MCF 10A (cell line): ENCODE measurements around the gene IGFBP2. TPM values are rescaled to one million over a fixed set of nuclear protein-coding genes. Genes with fewer than 3 reads are reported as not detected.

Experiments used
- BruUV-seq: library from RNA; stranded (reverse); fragments of 400-500 nt; replicated peaks from 2 replicates; lab custom pipeline; 2021; lab: Mats Ljungman, UMichigan
- CTCF ChIA-PET: fragments of 300-600 bp; sonication (Branson Sonifier 250); formaldehyde crosslinking; extraction: SDS; loops from one replicate; lab custom pipeline; 2021; ENCODE audit warnings: antibody characterized with exemption, inconsistent platforms; lab: Yijun Ruan, JAX
- POLR2A ChIA-PET: fragments of 300-600, 350-650 bp; sonication (Branson Sonifier 250); formaldehyde crosslinking; extraction: SDS; loops from one replicate; lab custom pipeline; 2020; ENCODE audit warnings: antibody characterized with exemption, inconsistent platforms; lab: Yijun Ruan, JAX
- DNase-seq: peaks from one replicate; pipeline ENCODE4 v3.0.0-alpha.2; 2018; ENCODE audit not compliant: unreplicated experiment
- H3K27ac Mint-ChIP-seq: one replicate; pipeline ENCODE4 v1.8.0; 2022; ENCODE audit warnings: mild to moderate bottlenecking, low read depth, mixed read lengths; ENCODE audit not compliant: unreplicated experiment
- H3K27me3 Mint-ChIP-seq: one replicate; pipeline ENCODE4 v1.8.0; 2022; ENCODE audit warnings: mixed read lengths; ENCODE audit not compliant: insufficient read depth, unreplicated experiment
- H3K36me3 Mint-ChIP-seq: one replicate; pipeline ENCODE4 v1.8.0; 2022; ENCODE audit warnings: mild to moderate bottlenecking, moderate library complexity, mixed read lengths; ENCODE audit not compliant: insufficient read depth, unreplicated experiment
- H3K4me1 Mint-ChIP-seq: one replicate; pipeline ENCODE4 v1.8.0; 2022; ENCODE audit warnings: mixed read lengths; ENCODE audit not compliant: insufficient read depth, unreplicated experiment
- H3K4me3 Mint-ChIP-seq: one replicate; pipeline ENCODE4 v1.8.0; 2022; ENCODE audit warnings: mild to moderate bottlenecking, moderate library complexity, mixed read lengths; ENCODE audit not compliant: unreplicated experiment
- H3K9me3 Mint-ChIP-seq: one replicate; pipeline ENCODE4 v1.8.0; 2022; ENCODE audit warnings: mixed read lengths; ENCODE audit not compliant: unreplicated experiment
- CTCF ChIP-seq: fragments of 200-600 bp; IDR thresholded peaks from one replicate; pipeline ENCODE4 v1.8.0; 2022; ENCODE audit warnings: antibody characterized with exemption, mild to moderate bottlenecking; ENCODE audit not compliant: unreplicated experiment
- intact Hi-C: fragments of 100-400 bp; cut with micrococcal nuclease; formaldehyde crosslinking; loops from 2 replicates; pipeline ENCODE4 v1.14.1; 2022
- total RNA-seq: library from RNA; stranded (reverse); gene quantifications from 2 replicates; pipeline ENCODE4 v1.2.3, GENCODE V29; 2022

Gene IGFBP2
- total RNA-seq, 1 experiment from 2014 or later, result 32.0 TPM

GRCh38 chr2:216698293-216698692, 65.1 kb downstream of the IGFBP2 start:
- POLR2A ChIA-PET, result interaction anchor here (0.6 to 1.2 kb wide), 3 partner anchors 473 to 1015 kb away, joined by 3 to 6 read pairs (median 4); no protein-coding TSS in a partner anchor
- no peaks in the 10 kb centered on the region for H3K27me3 Mint-ChIP-seq
- no TSS peak for BruUV-seq
- no peak for DNase-seq
- CTCF ChIA-PET, result interaction anchor here (0.6 to 6.4 kb wide), 56 partner anchors 9 to 1087 kb away, joined by 3 to 62 read pairs (median 4); no protein-coding TSS in a partner anchor
- H3K4me3 Mint-ChIP-seq, result no peak overlapping the region
- H3K27ac Mint-ChIP-seq, result no peak overlapping the region
- intact Hi-C loops, result loop anchor here (1.0 to 5.0 kb wide), 4 partner anchors 79 to 812 kb away; no protein-coding TSS in a partner anchor
- no peaks in the 10 kb centered on the region for H3K36me3 Mint-ChIP-seq
- no peaks in the 10 kb centered on the region for H3K9me3 Mint-ChIP-seq
- no peak for TF ChIP-seq CTCF
- H3K4me1 Mint-ChIP-seq, result peaks cover 15% of the 10 kb centered on the region

GRCh38 chr2:216698895-216699294, 65.7 kb downstream of the IGFBP2 start:
- Mint-ChIP-seq H3K4me1 (peaks cover 15% of the 10 kb centered on the region), H3K4me3 (no peak overlapping the region), H3K36me3 (no peaks in the 10 kb centered on the region), H3K27ac (no peak overlapping the region), H3K27me3 (no peaks in the 10 kb centered on the region), H3K9me3 (no peaks in the 10 kb centered on the region)
- CTCF ChIA-PET, result interaction anchor here (0.6 to 6.4 kb wide), 47 partner anchors 9 to 1025 kb away, joined by 3 to 62 read pairs (median 4); no protein-coding TSS in a partner anchor
- peak; percentile 68 for DNase-seq
- intact Hi-C loops, result loop anchor here (1.0 to 5.0 kb wide), 5 partner anchors 78 to 811 kb away; no protein-coding TSS in a partner anchor
- no TSS peak for BruUV-seq
- TF ChIP-seq CTCF, result peak; percentile 53
- POLR2A ChIA-PET, result interaction anchor here (0.6 to 1.2 kb wide), 3 partner anchors 473 to 1014 kb away, joined by 3 to 6 read pairs (median 4); no protein-coding TSS in a partner anchor

- no TSS peak for BruUV-seq
- Mint-ChIP-seq H3K36me3 (no peaks in the 10 kb centered on the region), H3K4me3 (no peak overlapping the region), H3K9me3 (no peaks in the 10 kb centered on the region), H3K27me3 (no peaks in the 10 kb centered on the region), H3K27ac (no peak overlapping the region), H3K4me1 (peaks cover 15% of the 10 kb centered on the region)
- intact Hi-C loops, result no loop called here
- ChIA-PET CTCF (interaction anchor here (0.5 to 6.4 kb wide), 16 partner anchors 18 to 1510 kb away, joined by 3 to 62 read pairs (median 3); no protein-coding TSS in a partner anchor), POLR2A (interaction anchor here (0.6 to 1.1 kb wide), 3 partner anchors 336 to 814 kb away, joined by 3 to 4 read pairs (median 3); no protein-coding TSS in a partner anchor)
- no peak for DNase-seq
- TF ChIP-seq CTCF, result no peak
These were observed 66.9 kb downstream of the IGFBP2 start for GRCh38 chr2:216700088-216700567.

GRCh38 chr2:216700781-216701180, 67.6 kb downstream of the IGFBP2 start:
- TF ChIP-seq CTCF, result no peak
- Mint-ChIP-seq H3K4me1 (peaks cover 11% of the 10 kb centered on the region), H3K27me3 (no peaks in the 10 kb centered on the region), H3K27ac (no peak overlapping the region), H3K36me3 (no peaks in the 10 kb centered on the region), H3K4me3 (no peak overlapping the region), H3K9me3 (no peaks in the 10 kb centered on the region)
- intact Hi-C loops, result no loop called here
- BruUV-seq, result no TSS peak
- ChIA-PET CTCF (interaction anchor here (0.6 to 6.4 kb wide), 11 partner anchors 12 to 1012 kb away, joined by 3 to 62 read pairs (median 3); no protein-coding TSS in a partner anchor), POLR2A (interaction anchor here (0.8 kb wide), 1 partner anchor 388 kb away, joined by 3 read pairs; no protein-coding TSS in a partner anchor)
- no peak for DNase-seq
